Panc1 (cell line): ENCODE measurements around the gene TEX13C. TPM values are rescaled to one million over a fixed set of nuclear protein-coding genes. Genes with fewer than 3 reads are reported as not detected.

Source experiments
- ATAC-seq: fragments of 200-7000 bp; cut with Tn5 transposase; 2 replicates; pipeline ENCODE4 v1.9.1; 2020; ENCODE audit warnings: mild to moderate bottlenecking, moderate library complexity
- BruUV-seq: library from RNA; stranded (reverse); fragments of 400-500 nt; replicated peaks from 2 replicates; lab custom pipeline; 2021; lab: Mats Ljungman, UMichigan
- CTCF ChIA-PET: fragments of 300-600 bp; sonication (Branson Sonifier 250); formaldehyde crosslinking; loops from one replicate; lab custom pipeline; 2022; ENCODE audit warnings: antibody characterized with exemption; lab: Charles Lee
- POLR2A ChIA-PET: fragments of 300-600 bp; sonication (Branson Sonifier 250); formaldehyde crosslinking; loops from one replicate; lab custom pipeline; 2022; ENCODE audit warnings: antibody characterized with exemption; lab: Charles Lee
- DNase-seq: peaks from one replicate; pipeline ENCODE4 v3.0.0-alpha.2; 2010; ENCODE audit warnings: low read depth, low spot score
- H3K27ac ChIP-seq: 2 replicates; pipeline ENCODE4 v1.5.1; 2011; ENCODE audit warnings: mild to moderate bottlenecking, low read length, inconsistent platforms
- H3K27me3 ChIP-seq: fragments of 200-500 bp; sonication (Bioruptor generic); 2 replicates; pipeline ENCODE4 v1.6.0; 2014; ENCODE audit warnings: low read length, inconsistent platforms; ENCODE audit not compliant: control insufficient read depth, insufficient read depth
- H3K36me3 ChIP-seq: fragments of 200-500 bp; sonication (Bioruptor generic); 2 replicates; pipeline ENCODE4 v1.5.1; 2014; ENCODE audit warnings: inconsistent platforms, mild to moderate bottlenecking, low read length, moderate library complexity; ENCODE audit not compliant: control insufficient read depth, insufficient read depth
- H3K4me1 ChIP-seq: 2 replicates; pipeline ENCODE4 v1.5.1; 2011; ENCODE audit warnings: inconsistent platforms, mild to moderate bottlenecking, low read length, moderate library complexity; ENCODE audit not compliant: control insufficient read depth, insufficient read depth
- H3K4me3 ChIP-seq, 2 experiments: 2 replicates each; pipeline ENCODE4 v1.5.1; 2011 to 2012; ENCODE audit warnings: low read depth in 2 of 2, low read length in 2 of 2, mild to moderate bottlenecking in 2 of 2, inconsistent platforms in 1 of 2, moderate library complexity in 1 of 2
- H3K9me3 ChIP-seq: fragments of 200-500 bp; sonication (Bioruptor generic); 2 replicates; pipeline ENCODE4 v1.5.1; 2014; ENCODE audit warnings: low read depth, mild to moderate bottlenecking, inconsistent platforms, low read length, moderate library complexity; ENCODE audit not compliant: control insufficient read depth, insufficient read depth
- CTCF ChIP-seq: fragments of 450-650 bp; IDR thresholded peaks from 2 replicates; pipeline ENCODE4 v1.5.1; 2017; ENCODE audit warnings: mild to moderate bottlenecking
- POLR2AphosphoS5 ChIP-seq: IDR thresholded peaks from 2 replicates; pipeline ENCODE4 v1.6.1; 2012; ENCODE audit warnings: mild to moderate bottlenecking, low read depth, low read length, moderate library complexity
- REST ChIP-seq, 2 experiments: IDR thresholded peaks; 2 replicates each; pipeline ENCODE4 v1.6.1; 2011 to 2012; ENCODE audit warnings: low read depth in 2 of 2, control low read depth in 1 of 2, low read length in 1 of 2, mild to moderate bottlenecking in 1 of 2, moderate library complexity in 1 of 2; ENCODE audit not compliant: insufficient read depth in 1 of 2
- SIN3A ChIP-seq: IDR thresholded peaks from 2 replicates; pipeline ENCODE4 v1.6.1; 2012; ENCODE audit warnings: low read depth, mild to moderate bottlenecking, low read length, moderate library complexity, borderline replicate concordance; ENCODE audit not compliant: insufficient read depth
- TCF7L2 ChIP-seq: IDR thresholded peaks from 2 replicates; pipeline ENCODE4 v1.6.1; 2011; ENCODE audit warnings: mild to moderate bottlenecking, low read depth, low read length, inconsistent platforms
- in situ Hi-C: cut with HindIII; loops from 2 replicates; pipeline ENCODE4 v1.10.0; 2016; ENCODE audit warnings: low sequenced_read_pairs, low pct_unique_long_range_greater_than_20kb
- intact Hi-C: fragments of 100-400 bp; cut with micrococcal nuclease; formaldehyde crosslinking; loops from one replicate; pipeline ENCODE4 v1.10.0; 2022; ENCODE audit not compliant: unreplicated experiment
- total RNA-seq: library from RNA; stranded (reverse); gene quantifications from one replicate; pipeline ENCODE4 v1.2.1, GENCODE V29; 2021; ENCODE audit not compliant: unreplicated experiment

Gene TEX13C
- total RNA-seq, 1 experiment from 2014 or later, result not detected

GRCh38 chrX:125322431-125322830 is 2.8 kb downstream of the TEX13C start:
- BruUV-seq, result no TSS peak
- no peak for DNase-seq
- no peaks in the 10 kb centered on the region for H3K27me3 ChIP-seq
- H3K4me3 ChIP-seq, result no peak overlapping the region
- no peaks in the 10 kb centered on the region for H3K9me3 ChIP-seq
- H3K27ac ChIP-seq, result no peak overlapping the region
- no peak for ATAC-seq
- in situ Hi-C loops, result no loop called here
- ChIA-PET POLR2A (no interaction called here), CTCF (no interaction called here)
- no peaks in the 10 kb centered on the region for H3K4me1 ChIP-seq
- H3K36me3 ChIP-seq, result no peaks in the 10 kb centered on the region
- intact Hi-C loops, result no loop called here
- TF ChIP-seq CTCF, result no peak

GRCh38 chrX:125326599-125326998 is 6.9 kb downstream of the TEX13C start:
- ChIA-PET POLR2A (no interaction called here), CTCF (no interaction called here)
- TF ChIP-seq REST (IDR thresholded peaks at IDR 0.05; ENCODE audit: insufficient read depth in 1 of 2, low read depth in 2 of 2, low read length in 1 of 2) (no peak), SIN3A (no peak), CTCF (no peak), POLR2AphosphoS5 (no peak), TCF7L2 (no peak)
- Histone ChIP-seq H3K36me3 (no peaks in the 10 kb centered on the region), H3K4me1 (no peaks in the 10 kb centered on the region), H3K27ac (no peak overlapping the region), H3K9me3 (no peaks in the 10 kb centered on the region), H3K27me3 (no peaks in the 10 kb centered on the region), H3K4me3 (no peak overlapping the region)
- DNase-seq, result no peak
- in situ Hi-C loops (no loop called here), intact Hi-C loops (no loop called here)
- BruUV-seq, result no TSS peak
- no peak for ATAC-seq

- DNase-seq (no peak), ATAC-seq (no peak)
- in situ Hi-C loops, result no loop called here
- no peaks in the 10 kb centered on the region for H3K27me3 ChIP-seq
- CTCF ChIA-PET, result no interaction called here
- BruUV-seq, result no TSS peak
- TF ChIP-seq SIN3A, result no peak
- no peaks in the 10 kb centered on the region for H3K4me1 ChIP-seq
- no peak overlapping the region for H3K4me3 ChIP-seq
- H3K27ac ChIP-seq, result no peak overlapping the region
- no peaks in the 10 kb centered on the region for H3K9me3 ChIP-seq
- intact Hi-C loops, result no loop called here
- POLR2A ChIA-PET, result no interaction called here
- H3K36me3 ChIP-seq, result no peaks in the 10 kb centered on the region
Observed at GRCh38 chrX:125327891-125328290, 8.2 kb downstream of the TEX13C start.
